Ecto neural progenitor cell (in vitro differentiated cells): ENCODE measurements around the gene NOM1.
A peak's percentile ranks its signal among the peaks of the same experiment; 100 is the strongest.

Experiments
- DNase-seq: peaks from one replicate; pipeline ENCODE4 v3.0.0-alpha.2; 2018; ENCODE audit warnings: low spot score

NOM1 gene

GRCh38 chr7:157016352-157017041, 67.0 kb downstream of the NOM1 start:
- peak; percentile 50 for DNase-seq

GRCh38 chr7:157017149-157017548, 67.6 kb downstream of the NOM1 start:
- no peak for DNase-seq

GRCh38 chr7:157017603-157018327, 68.3 kb downstream of the NOM1 start:
- DNase-seq = no peak

- DNase-seq = no peak
These were observed 69.0 kb downstream of the NOM1 start for GRCh38 chr7:157018328-157018996.

GRCh38 chr7:157018997-157019608, 69.6 kb downstream of the NOM1 start:
- no peak for DNase-seq

- DNase-seq = no peak
These were observed 70.4 kb downstream of the NOM1 start for GRCh38 chr7:157019718-157020451.

GRCh38 chr7:157020514-157021070, 71.1 kb downstream of the NOM1 start:
- no peak for DNase-seq

GRCh38 chr7:157021071-157021870, 71.8 kb downstream of the NOM1 start:
- no peak for DNase-seq

- no peak for DNase-seq
These were observed 72.6 kb downstream of the NOM1 start for GRCh38 chr7:157021871-157022680.
